K562 (cell line): Measurements from ENCODE around the gene MAZ. TPM values are rescaled to one million over a fixed set of nuclear protein-coding genes. Genes with fewer than 3 reads are reported as not detected.

Experiments used
- ATF7 ChIP-seq: fragments of 450-650 bp; IDR thresholded peaks from 2 replicates; pipeline ENCODE4 v1.7.1; 2014; ENCODE audit warnings: mild to moderate bottlenecking, moderate library complexity
- BRD4 ChIP-seq: fragments of 200-600 bp; sonication (generic); IDR thresholded peaks from 2 replicates; pipeline ENCODE4 v1.6.1; 2017; ENCODE audit warnings: inconsistent platforms
- CBX3 ChIP-seq, 2 experiments: IDR thresholded peaks; 1 replicate in 1 of 2; 2 replicates in 1 of 2; pipeline ENCODE4 v1.6.1; 2012; ENCODE audit warnings: inconsistent platforms in 2 of 2, low read length in 2 of 2, borderline replicate concordance in 1 of 2, control low read depth in 1 of 2
- CGGBP1 ChIP-seq: fragments of 250-450 bp; sonication (Bioruptor Pico); IDR thresholded peaks from 2 replicates; pipeline ENCODE4 v1.9.0; 2021; ENCODE audit warnings: mild to moderate bottlenecking
- COPS2 ChIP-seq: fragments of 450-650 bp; conservative IDR thresholded peaks from 2 replicates; pipeline ENCODE4 v1.6.1; 2016; ENCODE audit warnings: mild to moderate bottlenecking, moderate library complexity
- E2F3 ChIP-seq: fragments of 250-450 bp; sonication (Bioruptor Pico); IDR thresholded peaks from 2 replicates; pipeline ENCODE4 v1.4.0; 2020; ENCODE audit warnings: mild to moderate bottlenecking
- FOXA1 ChIP-seq: fragments of 450-650 bp; IDR thresholded peaks from 2 replicates; pipeline ENCODE4 v1.6.1; 2016; ENCODE audit warnings: mild to moderate bottlenecking, borderline replicate concordance
- GABPB1 ChIP-seq: sonication (generic); formaldehyde crosslinking; IDR thresholded peaks from 2 replicates; pipeline ENCODE4 v1.8.0; 2022; ENCODE audit warnings: mild to moderate bottlenecking, missing genetic modification reagents
- MCM5 ChIP-seq: fragments of 450-650 bp; IDR thresholded peaks from 2 replicates; pipeline ENCODE4 v1.6.1; 2016; ENCODE audit warnings: low read depth
- MECOM ChIP-seq: fragments of 250-450 bp; sonication (Bioruptor Pico); IDR thresholded peaks from 2 replicates; pipeline ENCODE4 v1.8.0; 2022; ENCODE audit warnings: inconsistent platforms
- NFATC3 ChIP-seq: fragments of 450-650 bp; IDR thresholded peaks from 2 replicates; pipeline ENCODE4 v1.6.1; 2017; ENCODE audit warnings: mild to moderate bottlenecking
- NFRKB ChIP-seq: fragments of 450-650 bp; IDR thresholded peaks from 2 replicates; pipeline ENCODE4 v1.6.1; 2016; ENCODE audit warnings: low read depth
- NFYB ChIP-seq: IDR thresholded peaks from 2 replicates; pipeline ENCODE4 v1.6.1; 2011; ENCODE audit warnings: mild to moderate bottlenecking, moderate library complexity; ENCODE audit not compliant: insufficient read length; ENCODE audit errors: extremely low read depth
- NR2C1 ChIP-seq, 2 experiments: fragments of 450-650 bp; IDR thresholded peaks; 2 replicates each; pipeline ENCODE4 v1.6.1; 2017; ENCODE audit warnings: mild to moderate bottlenecking in 2 of 2, antibody characterized with exemption in 1 of 2, inconsistent platforms in 1 of 2, missing compliant biosample characterization in 1 of 2, missing genetic modification characterization in 1 of 2
- PYGO2 ChIP-seq: fragments of 450-650 bp; IDR thresholded peaks from 2 replicates; pipeline ENCODE4 v1.6.1; 2016; ENCODE audit warnings: mild to moderate bottlenecking, missing genetic modification characterization, moderate library complexity, missing compliant biosample characterization
- RREB1 ChIP-seq: fragments of 250-450 bp; sonication (Bioruptor Pico); IDR thresholded peaks from 2 replicates; pipeline ENCODE4 v1.4.0; 2020
- SMARCA5 ChIP-seq: fragments of 450-650 bp; IDR thresholded peaks from 2 replicates; pipeline ENCODE4 v1.6.1; 2016
- SMARCE1 ChIP-seq: fragments of 450-650 bp; IDR thresholded peaks from 2 replicates; pipeline ENCODE4 v1.7.1; 2016; ENCODE audit warnings: mild to moderate bottlenecking
- TEAD4 ChIP-seq, 2 experiments: sonication (generic) in 1 of 2; formaldehyde crosslinking in 1 of 2; IDR thresholded peaks; 2 replicates each; pipeline versions ENCODE4 v1.6.1 to v1.8.0; 2012 to 2022; ENCODE audit warnings: borderline replicate concordance in 1 of 2, inconsistent platforms in 1 of 2, low read length in 1 of 2, mild to moderate bottlenecking in 1 of 2, missing genetic modification reagents in 1 of 2
- U2AF2 ChIP-seq: fragments of 200-400 bp; formaldehyde crosslinking; optimal IDR thresholded peaks from 2 replicates; pipeline ENCODE3; 2017; ENCODE audit warnings: low read depth, mild to moderate bottlenecking, low read length
- ZBTB8A ChIP-seq: fragments of 450-650 bp; IDR thresholded peaks from 2 replicates; pipeline ENCODE4 v1.6.1; 2018; ENCODE audit warnings: mild to moderate bottlenecking, moderate library complexity; ENCODE audit not compliant: partially characterized antibody
- ZKSCAN1 ChIP-seq: fragments of 150-350 bp; IDR thresholded peaks from 2 replicates; pipeline ENCODE4 v1.6.1; 2016; ENCODE audit warnings: low read depth, low read length
- ZNF121 ChIP-seq: sonication (generic); formaldehyde crosslinking; conservative IDR thresholded peaks from 2 replicates; pipeline ENCODE4 v1.8.0; 2022; ENCODE audit warnings: missing genetic modification reagents
- ZNF431 ChIP-seq: sonication (generic); formaldehyde crosslinking; IDR thresholded peaks from 2 replicates; pipeline ENCODE4 v1.8.0; 2022; ENCODE audit warnings: mild to moderate bottlenecking, missing genetic modification reagents
- ZNF778 ChIP-seq: fragments of 450-650 bp; formaldehyde crosslinking; IDR thresholded peaks from 2 replicates; pipeline ENCODE4 v1.4.0; 2020; ENCODE audit warnings: mild to moderate bottlenecking, moderate library complexity
- polyA plus RNA-seq, 8 experiments: library from polyadenylated mRNA; depleted of rRNA in 4 of 8; stranded (reverse) in 5 of 8; unstranded in 3 of 8; fragments of >200 nt; fragmentation: Nextera tagmentation in 2 of 8; fragmentation: Illumina TruSeq in 1 of 8; extraction: Ambion mirVana in 2 of 8; extraction: Trizol in 1 of 8; gene quantifications; 2 replicates each; pipeline versions ENCODE4 v1.2.1 to v1.2.3, GENCODE V29; 2011 to 2014; ENCODE audit warnings: inconsistent platforms in 1 of 8, missing spikeins in 1 of 8
- total RNA-seq, 7 experiments: library from RNA; depleted of rRNA in 6 of 7; stranded (reverse); fragments of >200 nt in 6 of 7; fragmentation: Illumina TruSeq in 2 of 7; extraction: Trizol in 2 of 7; gene quantifications; 2 replicates each; pipeline versions ENCODE4 v1.2.1 to v1.2.3, GENCODE V29; 2011 to 2021; ENCODE audit warnings: low replicate concordance in 1 of 7

Gene MAZ
- total and polyA plus RNA-seq, 9 of the 15 experiments (the other 6 are each of a cell fraction or from before 2014, with no cell fraction given) = 45.4 to 532 (median 250) TPM

GRCh38 chr16:29805232-29806098 lies 864 bp upstream of the MAZ start (continued):
- TF ChIP-seq RREB1 = peak; percentile 72; the same call in 1 of the 2 replicates
- TF ChIP-seq MECOM (CRISPR knock-in tag) = no peak
- TF ChIP-seq BRD4 = peak; percentile 73
- no peak for TF ChIP-seq ZKSCAN1
- no peak for TF ChIP-seq FOXA1
- no peak for TF ChIP-seq SMARCA5
- TF ChIP-seq SMARCE1 = 0 out of 2 replicates have a peak, but pooled peaks have one; percentile 43
- TF ChIP-seq ZNF431 (CRISPR knock-in tag) = peak; percentile 29; the same call in 1 of the 2 replicates
- TF ChIP-seq ATF7 = peak; percentile 83
- TF ChIP-seq ZNF121 (CRISPR knock-in tag) = no peak
- TF ChIP-seq NFYB = peak; percentile 17
- TF ChIP-seq COPS2 = no peak
- TF ChIP-seq CBX3 (IDR thresholded peaks at IDR 0.05; ENCODE audit: borderline replicate concordance in 1 of 2, low read length in 2 of 2) = peak in 1 of 2 experiments; percentile 77; a peak in 1 of 3 replicates
- TF ChIP-seq CGGBP1 (CRISPR knock-in tag) = no peak
- peak; percentile 94 for TF ChIP-seq NFRKB
- TF ChIP-seq PYGO2 = no peak
- peak; percentile 97 for TF ChIP-seq E2F3
- TF ChIP-seq TEAD4 (IDR thresholded peaks at IDR 0.05; ENCODE audit: low read length) = peak; percentile 46; the same call in 1 of the 2 replicates
- no peak for TF ChIP-seq TEAD4 (CRISPR knock-in tag; IDR thresholded peaks at IDR 0.05; ENCODE audit: borderline replicate concordance)
- peak; percentile 85 for TF ChIP-seq GABPB1 (CRISPR knock-in tag)
- TF ChIP-seq NR2C1 (IDR thresholded peaks at IDR 0.05) = 0 out of 2 replicates have a peak, but pooled peaks have one; percentile 33
- no peak; the same call in 1 of the 2 replicates for TF ChIP-seq NR2C1 (tag; IDR thresholded peaks at IDR 0.05)
- TF ChIP-seq U2AF2 = no peak
- TF ChIP-seq ZBTB8A = no peak
- TF ChIP-seq NFATC3 = no peak
- TF ChIP-seq MCM5 = no peak
- no peak for TF ChIP-seq ZNF778 (CRISPR knock-in tag)
